ENCODE measurements around the gene ATP5MC3. TPM values are rescaled to one million over a fixed set of nuclear protein-coding genes. Genes with fewer than 3 reads are reported as not detected.

ATP5MC3 gene
- total and polyA plus RNA-seq, 4 experiments from 2014 or later, result 77.0 to 401 (median 198) TPM

DNA sequence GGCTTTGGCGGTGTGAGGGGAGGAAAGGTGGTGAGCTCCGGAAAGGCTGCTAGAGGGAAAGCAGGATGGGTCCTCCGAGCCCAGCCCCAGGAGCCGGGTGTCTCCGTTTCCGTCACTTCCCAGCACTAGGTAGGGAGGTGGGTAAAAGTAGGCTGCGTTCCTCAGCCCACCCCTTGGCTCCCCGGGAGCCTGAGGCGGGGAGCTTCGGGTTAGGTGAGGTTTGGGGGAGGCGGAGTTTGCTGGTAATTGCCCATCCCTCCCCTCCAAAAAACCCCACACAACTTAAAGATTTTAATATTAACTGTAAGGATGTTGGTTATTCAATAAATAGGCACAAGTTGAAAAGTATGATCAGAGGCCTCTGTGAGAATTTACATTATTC, 13.0 kb downstream of the ATP5MC3 start:
- POLR2A ChIA-PET (ENCODE audit: partially characterized antibody), result interaction anchor here (0.5 to 1.5 kb wide), 5 partner anchors 11 to 834 kb away, joined by 3 to 48 read pairs (median 4); partner anchors contain the start of genes ATP5MC3, GPR155 and LNPK

DNA sequence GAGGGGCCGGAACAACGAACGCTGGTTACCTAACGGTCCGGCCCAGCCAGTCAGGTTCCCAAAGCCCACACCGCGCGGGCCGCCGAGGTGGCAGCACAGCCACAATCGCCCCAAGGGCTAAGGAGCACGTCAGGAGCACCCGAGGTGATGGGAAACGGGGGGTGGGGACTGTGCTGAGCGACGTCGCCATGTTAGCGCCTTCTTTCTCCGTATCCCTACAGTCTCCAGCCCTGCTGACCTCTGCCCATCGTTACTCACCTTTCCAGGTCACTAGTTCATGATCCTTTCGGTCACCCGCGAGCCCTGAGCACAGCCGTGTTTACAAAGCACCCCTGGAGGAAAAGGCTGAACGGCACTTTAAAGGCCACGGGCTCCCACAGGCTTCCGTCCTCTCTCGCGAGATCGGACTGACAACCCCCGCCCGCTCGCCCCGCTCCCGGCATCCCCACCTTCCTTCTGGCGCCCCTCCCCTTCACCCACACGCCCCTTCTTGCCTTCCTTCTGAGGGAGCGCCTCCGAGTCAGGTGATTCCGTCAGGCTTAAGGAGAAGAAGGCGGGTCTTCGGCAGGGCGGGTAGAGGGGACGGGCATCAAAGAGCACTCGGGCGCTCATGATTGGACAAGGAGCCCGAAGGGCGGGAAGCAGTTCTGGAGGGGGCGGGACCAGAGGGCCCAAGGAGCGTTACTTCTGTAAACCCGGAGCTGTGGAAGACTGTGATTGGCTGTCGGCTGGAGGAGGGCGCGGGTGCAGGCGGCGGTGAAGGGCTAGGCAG, 13.5 kb downstream of the ATP5MC3 start, which contains the start of gene ATF2:
Gene ATF2, minus strand, starts transcription at position 412 of the 772 bp plus-strand sequence. CDS start 31,760 bp downstream, outside the sequence.
- Mint-ChIP-seq H3K4me1 (peaks cover 27 to 73% (median 47%) of the 10 kb centered on the region in 4 donors), H3K27me3 (no peaks in the 10 kb centered on the region), H3K9me3 (peaks cover 0 to 2% (median 0%) of the 10 kb centered on the region in 8 donors), H3K4me3 (peak within 1 kb of the TSS; percentile 94 to 100 (median 100)), H3K36me3 (peaks cover 4 to 17% of the 10 kb centered on the region in 2 donors), H3K27ac (peak within 1 kb of the TSS; percentile 87 to 100 (median 99))
- no peaks in the 10 kb centered on the region for H3K27me3 ChIP-seq (ENCODE audit: insufficient read depth, low read length)
- H3K36me3 ChIP-seq (ENCODE audit: insufficient read depth, low read length), result no peaks in the 10 kb centered on the region
- peaks cover 42% of the 10 kb centered on the region for H3K4me1 ChIP-seq (ENCODE audit: insufficient read depth, low read length)
- DNase-seq, result peak; percentile 96 to 100 (median 99)
- intact Hi-C loops (cut with micrococcal nuclease), result loop anchor here (1.0 to 10.0 kb wide), 9 partner anchors 13 to 1203 kb away; partner anchors contain the start of genes ATP5MC3, GPR155, LNPK and OLA1
- ChIA-PET CTCF (ENCODE audit: partially characterized antibody) (interaction anchor here (1.0 to 1.3 kb wide), 4 partner anchors 13 to 249 kb away, joined by 3 to 11 read pairs (median 3); partner anchors contain the start of gene ATP5MC3), POLR2A (ENCODE audit: partially characterized antibody) (interaction anchor here (0.5 to 1.5 kb wide), 6 partner anchors 12 to 942 kb away, joined by 3 to 48 read pairs (median 4); partner anchors contain the start of genes ATP5MC3, GPR155 and LNPK)
- peak within 1 kb of the TSS; percentile 89 to 98 for H3K4me3 ChIP-seq (ENCODE audit: low read length in 2 of 2)
- H3K9me3 ChIP-seq (ENCODE audit: control insufficient read depth in 1 of 2, low read length in 2 of 2), result no peaks in the 10 kb centered on the region
- peak within 1 kb of the TSS; percentile 90 for H3K27ac ChIP-seq (ENCODE audit: low read depth, low read length)

More for the DNA sequence above, 13.0 kb downstream of the ATP5MC3 start:
- Histone ChIP-seq H3K36me3 (ENCODE audit: insufficient read depth, low read length) (no peaks in the 10 kb centered on the region), H3K4me3 (ENCODE audit: low read length in 2 of 2) (peak overlapping the region; percentile 11 to 98), H3K27ac (ENCODE audit: low read depth, low read length) (peak overlapping the region; percentile 90), H3K27me3 (ENCODE audit: insufficient read depth, low read length) (no peaks in the 10 kb centered on the region), H3K4me1 (ENCODE audit: insufficient read depth, low read length) (peaks cover 42% of the 10 kb centered on the region), H3K9me3 (ENCODE audit: control insufficient read depth in 1 of 2, low read length in 2 of 2) (no peaks in the 10 kb centered on the region)
- peak overlapping the region; percentile 94 to 100 (median 100) for H3K4me3 Mint-ChIP-seq
- H3K27ac Mint-ChIP-seq, result peak overlapping the region; percentile 87 to 100 (median 99)
- peaks cover 0 to 2% (median 0%) of the 10 kb centered on the region in 8 donors for H3K9me3 Mint-ChIP-seq
- DNase-seq, result no peak
- intact Hi-C loops (cut with micrococcal nuclease), result loop anchor here (1.0 to 10.0 kb wide), 9 partner anchors 13 to 1204 kb away; partner anchors contain the start of genes ATP5MC3, GPR155, LNPK and OLA1
- no peaks in the 10 kb centered on the region for H3K27me3 Mint-ChIP-seq
- peaks cover 28 to 69% (median 44%) of the 10 kb centered on the region in 4 donors for H3K4me1 Mint-ChIP-seq
- peaks cover 4 to 20% of the 10 kb centered on the region in 2 donors for H3K36me3 Mint-ChIP-seq
- CTCF ChIA-PET (ENCODE audit: partially characterized antibody), result interaction anchor here (1.0 to 1.3 kb wide), 4 partner anchors 13 to 249 kb away, joined by 3 to 11 read pairs (median 3); partner anchors contain the start of gene ATP5MC3

- POLR2A ChIA-PET (ENCODE audit: partially characterized antibody), result interaction anchor here (0.7 kb wide), 2 partner anchors 12 to 943 kb away, joined by 3 to 4 read pairs; no protein-coding TSS in a partner anchor
- Mint-ChIP-seq H3K4me1 (peaks cover 29 to 75% (median 48%) of the 10 kb centered on the region in 4 donors), H3K4me3 (peak overlapping the region; percentile 94 to 100 (median 100)), H3K9me3 (peaks cover 0 to 2% (median 0%) of the 10 kb centered on the region in 8 donors), H3K27ac (peak overlapping the region; percentile 87 to 100 (median 99)), H3K36me3 (peaks cover 4 to 15% of the 10 kb centered on the region in 2 donors), H3K27me3 (no peaks in the 10 kb centered on the region)
- no peaks in the 10 kb centered on the region for H3K27me3 ChIP-seq (ENCODE audit: insufficient read depth, low read length)
- peak overlapping the region; percentile 90 for H3K27ac ChIP-seq (ENCODE audit: low read depth, low read length)
- peak overlapping the region; percentile 89 to 98 for H3K4me3 ChIP-seq (ENCODE audit: low read length in 2 of 2)
- H3K9me3 ChIP-seq (ENCODE audit: control insufficient read depth in 1 of 2, low read length in 2 of 2), result no peaks in the 10 kb centered on the region
- H3K4me1 ChIP-seq (ENCODE audit: insufficient read depth, low read length), result peaks cover 45% of the 10 kb centered on the region
- no peaks in the 10 kb centered on the region for H3K36me3 ChIP-seq (ENCODE audit: insufficient read depth, low read length)
- intact Hi-C loops (cut with micrococcal nuclease), result loop anchor here (5.0 to 10.0 kb wide), 4 partner anchors 40 to 838 kb away; partner anchors contain the start of gene LNPK
- CTCF ChIA-PET (ENCODE audit: partially characterized antibody), result no interaction called here
- no peak for DNase-seq
These were observed 14.3 kb downstream of the ATP5MC3 start for GRCh38 chr2:175167076-175167791.

GRCh38 chr2:175166216-175166824, 15.2 kb downstream of the ATP5MC3 start:
- Mint-ChIP-seq H3K4me3 (peak overlapping the region; percentile 42 to 100 (median 100)), H3K27me3 (no peaks in the 10 kb centered on the region), H3K36me3 (peaks cover 3 to 15% of the 10 kb centered on the region in 2 donors), H3K27ac (peak overlapping the region in 5 of 7 donors; percentile 37 to 96 (median 84)), H3K4me1 (peaks cover 31 to 84% (median 55%) of the 10 kb centered on the region in 4 donors), H3K9me3 (peaks cover 0 to 2% (median 0%) of the 10 kb centered on the region in 8 donors)
- CTCF ChIA-PET (ENCODE audit: partially characterized antibody), result no interaction called here
- Histone ChIP-seq H3K4me3 (ENCODE audit: low read length in 2 of 2) (peak overlapping the region in 1 of 2 donors; percentile 98), H3K9me3 (ENCODE audit: control insufficient read depth in 1 of 2, low read length in 2 of 2) (no peaks in the 10 kb centered on the region), H3K27ac (ENCODE audit: low read depth, low read length) (peak overlapping the region; percentile 90), H3K36me3 (ENCODE audit: insufficient read depth, low read length) (no peaks in the 10 kb centered on the region), H3K27me3 (ENCODE audit: insufficient read depth, low read length) (no peaks in the 10 kb centered on the region), H3K4me1 (ENCODE audit: insufficient read depth, low read length) (peaks cover 54% of the 10 kb centered on the region)
- POLR2A ChIA-PET (ENCODE audit: partially characterized antibody), result interaction anchor here (0.9 kb wide), 1 partner anchor 12 kb away, joined by 3 read pairs; no protein-coding TSS in a partner anchor
- intact Hi-C loops (cut with micrococcal nuclease), result loop anchor here (5.0 to 10.0 kb wide), 4 partner anchors 39 to 838 kb away; partner anchors contain the start of gene LNPK
- DNase-seq, result no peak

- no peak overlapping the region for H3K4me3 Mint-ChIP-seq
- Histone ChIP-seq H3K27me3 (ENCODE audit: insufficient read depth, low read length) (no peaks in the 10 kb centered on the region), H3K27ac (ENCODE audit: low read depth, low read length) (no peak overlapping the region), H3K4me3 (ENCODE audit: low read length in 2 of 2) (no peak overlapping the region), H3K4me1 (ENCODE audit: insufficient read depth, low read length) (peaks cover 55% of the 10 kb centered on the region), H3K36me3 (ENCODE audit: insufficient read depth, low read length) (no peaks in the 10 kb centered on the region), H3K9me3 (ENCODE audit: control insufficient read depth in 1 of 2, low read length in 2 of 2) (no peaks in the 10 kb centered on the region)
- H3K9me3 Mint-ChIP-seq, result peaks cover 0 to 2% (median 0%) of the 10 kb centered on the region in 8 donors
- no peak for DNase-seq
- peaks cover 5 to 18% of the 10 kb centered on the region in 2 donors for H3K36me3 Mint-ChIP-seq
- H3K27ac Mint-ChIP-seq, result peak overlapping the region in 1 of 7 donors; percentile 87
- POLR2A ChIA-PET (ENCODE audit: partially characterized antibody), result no interaction called here
- intact Hi-C loops (cut with micrococcal nuclease), result loop anchor here (10.0 kb wide), 2 partner anchors 389 to 841 kb away; partner anchors contain the start of gene LNPK
- peaks cover 33 to 80% (median 48%) of the 10 kb centered on the region in 4 donors for H3K4me1 Mint-ChIP-seq
- CTCF ChIA-PET (ENCODE audit: partially characterized antibody), result no interaction called here
- no peaks in the 10 kb centered on the region for H3K27me3 Mint-ChIP-seq
These were observed 17.3 kb downstream of the ATP5MC3 start for GRCh38 chr2:175164235-175164634.

GRCh38 chr2:175158894-175159293, 22.6 kb downstream of the ATP5MC3 start:
- Mint-ChIP-seq H3K27ac (no peak overlapping the region), H3K27me3 (no peaks in the 10 kb centered on the region), H3K9me3 (no peaks in the 10 kb centered on the region), H3K4me3 (no peak overlapping the region), H3K36me3 (peaks cover 9 to 15% of the 10 kb centered on the region in 2 donors), H3K4me1 (peaks cover 33 to 64% (median 44%) of the 10 kb centered on the region in 4 donors)
- ChIA-PET CTCF (ENCODE audit: partially characterized antibody) (interaction anchor here (0.7 kb wide), 1 partner anchor 93 kb away, joined by 3 read pairs; no protein-coding TSS in a partner anchor), POLR2A (ENCODE audit: partially characterized antibody) (no interaction called here)
- DNase-seq, result no peak
- H3K36me3 ChIP-seq (ENCODE audit: insufficient read depth, low read length), result peaks cover 6% of the 10 kb centered on the region
- no peak overlapping the region for H3K27ac ChIP-seq (ENCODE audit: low read depth, low read length)
- peaks cover 35% of the 10 kb centered on the region for H3K4me1 ChIP-seq (ENCODE audit: insufficient read depth, low read length)
- H3K4me3 ChIP-seq (ENCODE audit: low read length in 2 of 2), result no peak overlapping the region
- no peaks in the 10 kb centered on the region for H3K27me3 ChIP-seq (ENCODE audit: insufficient read depth, low read length)
- intact Hi-C loops (cut with micrococcal nuclease), result no loop called here
- H3K9me3 ChIP-seq (ENCODE audit: control insufficient read depth in 1 of 2, low read length in 2 of 2), result no peaks in the 10 kb centered on the region
